H9 (cell line): ENCODE measurements around the gene MAGI1. TPM values are rescaled to one million over a fixed set of nuclear protein-coding genes. Genes with fewer than 3 reads are reported as not detected.

Experiments used
- DNase-seq: peaks from one replicate; pipeline ENCODE4 v3.0.0-alpha.2; 2017
- H2AFZ ChIP-seq: one replicate; pipeline ENCODE4 v1.6.1; 2013; ENCODE audit warnings: mild to moderate bottlenecking, low read length, control low read depth, moderate library complexity
- H2AK5ac ChIP-seq: 2 replicates; pipeline ENCODE4 v1.6.1; 2013; ENCODE audit warnings: low read length, control low read depth, mixed read lengths; ENCODE audit not compliant: insufficient read length
- H2BK120ac ChIP-seq: one replicate; pipeline ENCODE4 v1.6.1; 2013; ENCODE audit warnings: low read depth, mild to moderate bottlenecking, low read length, control low read depth, inconsistent platforms; ENCODE audit not compliant: poor library complexity, severe bottlenecking
- H2BK12ac ChIP-seq: 2 replicates; pipeline ENCODE4 v1.6.1; 2013; ENCODE audit warnings: low read length, control low read depth, mixed read lengths, low read depth; ENCODE audit not compliant: insufficient read length
- H2BK15ac ChIP-seq: 2 replicates; pipeline ENCODE4 v1.6.1; 2013; ENCODE audit warnings: low read depth, low read length, control low read depth
- H2BK20ac ChIP-seq: one replicate; pipeline ENCODE4 v1.6.1; 2013; ENCODE audit warnings: low read depth, mild to moderate bottlenecking, low read length, control low read depth, inconsistent platforms; ENCODE audit not compliant: poor library complexity, severe bottlenecking
- H2BK5ac ChIP-seq: 2 replicates; pipeline ENCODE4 v1.6.1; 2013; ENCODE audit warnings: low read length, control low read depth, mixed read lengths; ENCODE audit not compliant: insufficient read length
- H3K14ac ChIP-seq: 2 replicates; pipeline ENCODE4 v1.6.1; 2013; ENCODE audit warnings: low read length, control low read depth; ENCODE audit not compliant: insufficient read depth
- H3K18ac ChIP-seq: 2 replicates; pipeline ENCODE4 v1.6.1; 2013; ENCODE audit warnings: low read depth, mild to moderate bottlenecking, mixed read lengths, low read length, control low read depth; ENCODE audit not compliant: insufficient read length
- H3K23ac ChIP-seq: 2 replicates; pipeline ENCODE4 v1.6.1; 2013; ENCODE audit warnings: low read length, control low read depth, mixed read lengths, low read depth; ENCODE audit not compliant: insufficient read length
- H3K23me2 ChIP-seq: 2 replicates; pipeline ENCODE4 v1.6.1; 2013; ENCODE audit warnings: low read depth, mild to moderate bottlenecking, mixed read lengths, low read length, control low read depth; ENCODE audit not compliant: insufficient read length, poor library complexity, severe bottlenecking
- H3K27ac ChIP-seq: 2 replicates; pipeline ENCODE4 v1.5.1; 2013; ENCODE audit warnings: low read length, control low read depth, mixed read lengths, low read depth; ENCODE audit not compliant: insufficient read length
- H3K27me3 ChIP-seq: 2 replicates; pipeline ENCODE4 v1.6.1; 2013; ENCODE audit warnings: low read length, control low read depth, inconsistent platforms; ENCODE audit not compliant: insufficient read depth
- H3K4ac ChIP-seq: 2 replicates; pipeline ENCODE4 v1.6.1; 2013; ENCODE audit warnings: low read depth, mild to moderate bottlenecking, control low read depth, inconsistent platforms, low read length, moderate library complexity
- H3K4me1 ChIP-seq: 2 replicates; pipeline ENCODE4 v1.6.1; 2013; ENCODE audit warnings: low read length, control low read depth, inconsistent platforms; ENCODE audit not compliant: insufficient read depth
- H3K4me2 ChIP-seq: 2 replicates; pipeline ENCODE4 v1.6.1; 2013; ENCODE audit warnings: low read length, control low read depth, mixed read lengths; ENCODE audit not compliant: insufficient read length, insufficient read depth
- H3K56ac ChIP-seq: 2 replicates; pipeline ENCODE4 v1.6.1; 2013; ENCODE audit warnings: low read depth, mild to moderate bottlenecking, mixed read lengths, low read length, control low read depth; ENCODE audit not compliant: insufficient read length
- H3K79me1 ChIP-seq: 2 replicates; pipeline ENCODE4 v1.6.1; 2013; ENCODE audit warnings: low read depth, mild to moderate bottlenecking, moderate library complexity, low read length, control low read depth, inconsistent platforms; ENCODE audit not compliant: insufficient read depth, poor library complexity, severe bottlenecking
- H3K79me2 ChIP-seq: 2 replicates; pipeline ENCODE4 v1.6.1; 2013; ENCODE audit warnings: low read length, control low read depth, inconsistent platforms; ENCODE audit not compliant: insufficient read depth
- H3K9ac ChIP-seq: 2 replicates; pipeline ENCODE4 v1.6.1; 2013; ENCODE audit warnings: low read length, control low read depth, mixed read lengths; ENCODE audit not compliant: insufficient read length; ENCODE audit errors: extremely low read depth
- H3K9me3 ChIP-seq: one replicate; pipeline ENCODE4 v1.6.1; 2013; ENCODE audit warnings: low read depth, low read length, inconsistent platforms; ENCODE audit not compliant: control insufficient read depth
- H3T11ph ChIP-seq: one replicate; pipeline ENCODE4 v1.6.1; 2013; ENCODE audit warnings: mild to moderate bottlenecking, low read length, control low read depth, inconsistent platforms
- H4K20me1 ChIP-seq: one replicate; pipeline ENCODE4 v1.6.1; 2013; ENCODE audit not compliant: control insufficient read depth, insufficient read length, insufficient read depth
- H4K5ac ChIP-seq: 2 replicates; pipeline ENCODE4 v1.6.1; 2013; ENCODE audit warnings: low read depth, mild to moderate bottlenecking, mixed read lengths, low read length, control low read depth; ENCODE audit not compliant: insufficient read length
- H4K8ac ChIP-seq: replicated peaks from 2 replicates; pipeline ENCODE4 v1.6.1; 2013; ENCODE audit warnings: low read length, control low read depth, mixed read lengths, low read depth; ENCODE audit not compliant: insufficient read length
- H4K91ac ChIP-seq: 2 replicates; pipeline ENCODE4 v1.6.1; 2013; ENCODE audit warnings: low read depth, mild to moderate bottlenecking, moderate library complexity, mixed read lengths, low read length, control low read depth; ENCODE audit not compliant: insufficient read length
- H3K27ac Mint-ChIP-seq, 3 experiments: 2 replicates in 2 of 3; 3 replicates in 1 of 3; pipeline ENCODE4 v1.8.0; 2020 to 2021; ENCODE audit warnings: mixed read lengths in 3 of 3, mild to moderate bottlenecking in 1 of 3, moderate library complexity in 1 of 3
- H3K27me3 Mint-ChIP-seq: 2 replicates; pipeline ENCODE4 v1.8.0; 2021; ENCODE audit warnings: low read depth, mild to moderate bottlenecking, moderate library complexity, mixed read lengths
- H3K36me3 Mint-ChIP-seq, 3 experiments: 2 replicates in 2 of 3; 3 replicates in 1 of 3; pipeline ENCODE4 v1.8.0; 2020 to 2021; ENCODE audit warnings: low read depth in 3 of 3, mixed read lengths in 3 of 3; ENCODE audit not compliant: insufficient read depth in 1 of 3
- H3K4me1 Mint-ChIP-seq, 2 experiments: 2 replicates each; pipeline ENCODE4 v1.8.0; 2020; ENCODE audit warnings: mixed read lengths in 2 of 2
- H3K4me3 Mint-ChIP-seq, 2 experiments: 2 replicates in 1 of 2; 3 replicates in 1 of 2; pipeline ENCODE4 v1.8.0; 2020 to 2021; ENCODE audit warnings: mild to moderate bottlenecking in 2 of 2, mixed read lengths in 2 of 2, moderate library complexity in 1 of 2
- H3K9me3 Mint-ChIP-seq, 2 experiments: 2 replicates in 1 of 2; 3 replicates in 1 of 2; pipeline ENCODE4 v1.8.0; 2020; ENCODE audit warnings: mild to moderate bottlenecking in 2 of 2, mixed read lengths in 2 of 2, moderate library complexity in 1 of 2
- WGBS: extraction: QIAGEN DNeasy Blood & Tissue Kit; methylation state at CpG from one replicate; pipeline ENCODE4 v1.1.7; 2013; ENCODE audit warnings: missing lambda C conversion rate, low lambda C conversion rate, mixed read lengths; ENCODE audit not compliant: insufficient read length; ENCODE audit errors: extremely low coverage; 5-methylcytosine and 5-hydroxymethylcytosine counted together
- total RNA-seq: library from RNA; stranded (reverse); gene quantifications from 2 replicates; pipeline ENCODE4 v1.2.1, GENCODE V29; 2021
- TF ChIP-seq, protein P1 (sequence below): fragments of 200-600 bp; sonication (generic); conservative IDR thresholded peaks from 3 replicates; pipeline ENCODE4 v1.8.0; 2021; ENCODE audit warnings: antibody characterized with exemption, mild to moderate bottlenecking

MAGI1 gene
- total RNA-seq, 1 experiment from 2014 or later, result 65.7 TPM

- TF ChIP-seq, protein P1, sequence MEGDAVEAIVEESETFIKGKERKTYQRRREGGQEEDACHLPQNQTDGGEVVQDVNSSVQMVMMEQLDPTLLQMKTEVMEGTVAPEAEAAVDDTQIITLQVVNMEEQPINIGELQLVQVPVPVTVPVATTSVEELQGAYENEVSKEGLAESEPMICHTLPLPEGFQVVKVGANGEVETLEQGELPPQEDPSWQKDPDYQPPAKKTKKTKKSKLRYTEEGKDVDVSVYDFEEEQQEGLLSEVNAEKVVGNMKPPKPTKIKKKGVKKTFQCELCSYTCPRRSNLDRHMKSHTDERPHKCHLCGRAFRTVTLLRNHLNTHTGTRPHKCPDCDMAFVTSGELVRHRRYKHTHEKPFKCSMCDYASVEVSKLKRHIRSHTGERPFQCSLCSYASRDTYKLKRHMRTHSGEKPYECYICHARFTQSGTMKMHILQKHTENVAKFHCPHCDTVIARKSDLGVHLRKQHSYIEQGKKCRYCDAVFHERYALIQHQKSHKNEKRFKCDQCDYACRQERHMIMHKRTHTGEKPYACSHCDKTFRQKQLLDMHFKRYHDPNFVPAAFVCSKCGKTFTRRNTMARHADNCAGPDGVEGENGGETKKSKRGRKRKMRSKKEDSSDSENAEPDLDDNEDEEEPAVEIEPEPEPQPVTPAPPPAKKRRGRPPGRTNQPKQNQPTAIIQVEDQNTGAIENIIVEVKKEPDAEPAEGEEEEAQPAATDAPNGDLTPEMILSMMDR, result no peak
- Histone ChIP-seq H3K9ac (no peak overlapping the region), H4K91ac (no peak overlapping the region), H4K5ac (no peak overlapping the region), H3K79me2 (peaks cover 6% of the 10 kb centered on the region; the same call in 1 of the 2 replicates), H3K27me3 (no peaks in the 10 kb centered on the region), H3K79me1 (no peaks in the 10 kb centered on the region), H2AFZ (no peak overlapping the region), H2BK5ac (no peak overlapping the region), H3K23ac (no peak overlapping the region), H3K56ac (no peak overlapping the region), H2BK20ac (no peak overlapping the region), H3K23me2 (no peaks in the 10 kb centered on the region), H3K9me3 (no peaks in the 10 kb centered on the region), H3K14ac (no peak overlapping the region), H3K4me1 (no peaks in the 10 kb centered on the region; the same call in 1 of the 2 replicates), H3K4ac (no peak overlapping the region), H2BK120ac (no peak overlapping the region), H4K8ac (no peak overlapping the region), H3K27ac (no peak overlapping the region), H2BK12ac (no peak overlapping the region), H3K18ac (no peak overlapping the region), H3T11ph (no peak overlapping the region), H2BK15ac (no peak overlapping the region), H3K4me2 (no peak overlapping the region), H4K20me1 (no peaks in the 10 kb centered on the region), H2AK5ac (no peak overlapping the region)
- no CpG with 5 or more reads among the region's 5 CpGs for WGBS
- H3K27ac Mint-ChIP-seq, result no peak overlapping the region
- H3K4me3 Mint-ChIP-seq, result no peak overlapping the region
- H3K27me3 Mint-ChIP-seq, result no peaks in the 10 kb centered on the region
- H3K4me1 Mint-ChIP-seq, result peaks cover 35 to 45% of the 10 kb centered on the region in 2 experiments
- H3K36me3 Mint-ChIP-seq, result no peaks in the 10 kb centered on the region
- no peaks in the 10 kb centered on the region for H3K9me3 Mint-ChIP-seq
- DNase-seq, result no peak
Observed at GRCh38 chr3:65556934-65557577, 481.7 kb downstream of the MAGI1 start.
